HepG2 (cell line): Measurements from ENCODE around the gene BABAM2. TPM values are rescaled to one million over a fixed set of nuclear protein-coding genes. Genes with fewer than 3 reads are reported as not detected.

Experiments
- FOSL2 ChIP-seq: sonication (generic); formaldehyde crosslinking; IDR thresholded peaks from 2 replicates; pipeline ENCODE4 v1.4.0; 2020; ENCODE audit warnings: missing genetic modification reagents
- KLF12 ChIP-seq: sonication (generic); formaldehyde crosslinking; IDR thresholded peaks from 2 replicates; pipeline ENCODE4 v1.4.0; 2020; ENCODE audit warnings: missing genetic modification reagents, borderline replicate concordance
- SP5 ChIP-seq: IDR thresholded peaks from 2 replicates; pipeline ENCODE4 v1.6.1; 2016; ENCODE audit warnings: low read depth, borderline replicate concordance
- ZNF253 ChIP-seq: sonication (generic); formaldehyde crosslinking; IDR thresholded peaks from 2 replicates; pipeline ENCODE4 v1.8.0; 2022; ENCODE audit warnings: mild to moderate bottlenecking, missing genetic modification reagents, borderline replicate concordance
- ZNF749 ChIP-seq: sonication (generic); formaldehyde crosslinking; IDR thresholded peaks from 2 replicates; pipeline ENCODE4 v1.8.0; 2022; ENCODE audit warnings: mild to moderate bottlenecking, missing genetic modification reagents, moderate library complexity, borderline replicate concordance
- polyA plus RNA-seq, 8 experiments: library from polyadenylated mRNA; depleted of rRNA in 3 of 8; stranded (reverse) in 7 of 8; unstranded in 1 of 8; fragments of >200 nt; fragmentation: Illumina TruSeq in 4 of 8; extraction: Trizol in 4 of 8; gene quantifications; 2 replicates each; pipeline versions ENCODE4 v1.2.1 to v1.2.3, GENCODE V29; 2011 to 2016; ENCODE audit warnings: low read depth in 4 of 8, missing spikeins in 1 of 8, mixed read lengths in 1 of 8; ENCODE audit not compliant: insufficient read depth in 1 of 8
- total RNA-seq, 5 experiments: library from RNA; depleted of rRNA; stranded (reverse); fragments of >200 nt; fragmentation: Illumina TruSeq; extraction: Trizol; gene quantifications; 2 replicates each; pipeline ENCODE4 v1.2.3, GENCODE V29; 2016; ENCODE audit warnings: low read depth in 1 of 5
- TF ChIP-seq, protein P1 (sequence below): sonication (generic); formaldehyde crosslinking; IDR thresholded peaks from 2 replicates; pipeline ENCODE4 v1.4.0; 2020; ENCODE audit warnings: missing genetic modification reagents, borderline replicate concordance
- TF ChIP-seq, protein P2 (sequence below): sonication (generic); formaldehyde crosslinking; IDR thresholded peaks from 2 replicates; pipeline ENCODE4 v1.4.0; 2020; ENCODE audit warnings: missing genetic modification reagents
- TF ChIP-seq, protein P3 (sequence below): sonication (generic); formaldehyde crosslinking; IDR thresholded peaks from 2 replicates; pipeline ENCODE4 v1.5.0; 2020; ENCODE audit warnings: missing genetic modification reagents
- TF ChIP-seq, protein P4 (sequence below): sonication (generic); formaldehyde crosslinking; IDR thresholded peaks from 2 replicates; pipeline ENCODE4 v1.5.0; 2020; ENCODE audit warnings: missing genetic modification reagents, mild to moderate bottlenecking, borderline replicate concordance
- TF ChIP-seq, protein P5 (sequence below): sonication (generic); formaldehyde crosslinking; IDR thresholded peaks from 2 replicates; pipeline ENCODE4 v1.9.0; 2021; ENCODE audit warnings: mild to moderate bottlenecking, missing genetic modification reagents

Gene BABAM2
- total and polyA plus RNA-seq, 2 of the 13 experiments (the other 11 are each of a cell fraction or from before 2014, with no cell fraction given): 24.9 to 28.0 TPM

DNA sequence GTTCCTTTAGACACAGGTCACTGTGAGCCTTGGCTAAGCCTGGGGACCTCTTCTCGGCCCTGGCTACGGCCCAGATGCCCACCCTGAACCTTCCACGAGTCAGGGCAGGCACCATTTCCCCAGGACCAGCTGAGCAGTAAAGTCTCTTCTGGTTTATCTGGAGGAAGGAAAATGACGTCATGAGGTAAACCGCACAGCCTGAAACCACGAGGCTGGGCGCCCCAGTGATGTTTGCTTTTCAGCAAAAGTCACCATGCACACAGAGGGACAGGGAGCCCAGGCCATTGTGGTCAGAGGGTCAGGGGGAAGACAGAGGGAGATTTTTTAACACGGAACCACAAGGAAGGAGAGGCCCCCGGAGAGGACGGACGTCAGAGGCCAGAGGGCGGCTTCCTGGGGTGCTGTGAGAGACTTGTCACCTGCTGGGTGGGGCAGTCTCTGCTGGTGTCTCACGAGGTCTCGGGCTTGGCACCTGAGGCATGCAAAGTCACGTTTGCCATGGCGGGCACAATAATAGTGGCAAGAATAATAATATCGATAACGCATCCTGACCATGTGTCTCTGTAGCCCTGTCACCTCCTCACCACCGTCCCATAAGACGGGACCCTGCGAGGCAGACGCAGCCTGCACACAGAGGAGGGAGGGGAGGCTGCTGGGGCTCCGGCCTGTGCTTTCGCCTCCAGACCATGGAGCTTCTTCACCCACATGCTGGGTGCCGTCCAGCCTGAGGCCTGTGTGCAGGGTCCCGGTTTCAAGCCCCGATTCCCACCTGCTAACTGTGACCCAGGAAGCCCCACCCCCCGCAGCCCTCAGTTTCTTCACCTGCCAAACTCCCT is 468.9 kb downstream of the BABAM2 start (continued):
- TF ChIP-seq, protein P1, sequence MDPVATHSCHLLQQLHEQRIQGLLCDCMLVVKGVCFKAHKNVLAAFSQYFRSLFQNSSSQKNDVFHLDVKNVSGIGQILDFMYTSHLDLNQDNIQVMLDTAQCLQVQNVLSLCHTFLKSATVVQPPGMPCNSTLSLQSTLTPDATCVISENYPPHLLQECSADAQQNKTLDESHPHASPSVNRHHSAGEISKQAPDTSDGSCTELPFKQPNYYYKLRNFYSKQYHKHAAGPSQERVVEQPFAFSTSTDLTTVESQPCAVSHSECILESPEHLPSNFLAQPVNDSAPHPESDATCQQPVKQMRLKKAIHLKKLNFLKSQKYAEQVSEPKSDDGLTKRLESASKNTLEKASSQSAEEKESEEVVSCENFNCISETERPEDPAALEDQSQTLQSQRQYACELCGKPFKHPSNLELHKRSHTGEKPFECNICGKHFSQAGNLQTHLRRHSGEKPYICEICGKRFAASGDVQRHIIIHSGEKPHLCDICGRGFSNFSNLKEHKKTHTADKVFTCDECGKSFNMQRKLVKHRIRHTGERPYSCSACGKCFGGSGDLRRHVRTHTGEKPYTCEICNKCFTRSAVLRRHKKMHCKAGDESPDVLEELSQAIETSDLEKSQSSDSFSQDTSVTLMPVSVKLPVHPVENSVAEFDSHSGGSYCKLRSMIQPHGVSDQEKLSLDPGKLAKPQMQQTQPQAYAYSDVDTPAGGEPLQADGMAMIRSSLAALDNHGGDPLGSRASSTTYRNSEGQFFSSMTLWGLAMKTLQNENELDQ (CRISPR knock-in tag): no peak
- TF ChIP-seq, protein P2, sequence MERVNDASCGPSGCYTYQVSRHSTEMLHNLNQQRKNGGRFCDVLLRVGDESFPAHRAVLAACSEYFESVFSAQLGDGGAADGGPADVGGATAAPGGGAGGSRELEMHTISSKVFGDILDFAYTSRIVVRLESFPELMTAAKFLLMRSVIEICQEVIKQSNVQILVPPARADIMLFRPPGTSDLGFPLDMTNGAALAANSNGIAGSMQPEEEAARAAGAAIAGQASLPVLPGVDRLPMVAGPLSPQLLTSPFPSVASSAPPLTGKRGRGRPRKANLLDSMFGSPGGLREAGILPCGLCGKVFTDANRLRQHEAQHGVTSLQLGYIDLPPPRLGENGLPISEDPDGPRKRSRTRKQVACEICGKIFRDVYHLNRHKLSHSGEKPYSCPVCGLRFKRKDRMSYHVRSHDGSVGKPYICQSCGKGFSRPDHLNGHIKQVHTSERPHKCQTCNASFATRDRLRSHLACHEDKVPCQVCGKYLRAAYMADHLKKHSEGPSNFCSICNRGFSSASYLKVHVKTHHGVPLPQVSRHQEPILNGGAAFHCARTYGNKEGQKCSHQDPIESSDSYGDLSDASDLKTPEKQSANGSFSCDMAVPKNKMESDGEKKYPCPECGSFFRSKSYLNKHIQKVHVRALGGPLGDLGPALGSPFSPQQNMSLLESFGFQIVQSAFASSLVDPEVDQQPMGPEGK (CRISPR knock-in tag): no peak
- TF ChIP-seq KLF12: no peak
- TF ChIP-seq, protein P3, sequence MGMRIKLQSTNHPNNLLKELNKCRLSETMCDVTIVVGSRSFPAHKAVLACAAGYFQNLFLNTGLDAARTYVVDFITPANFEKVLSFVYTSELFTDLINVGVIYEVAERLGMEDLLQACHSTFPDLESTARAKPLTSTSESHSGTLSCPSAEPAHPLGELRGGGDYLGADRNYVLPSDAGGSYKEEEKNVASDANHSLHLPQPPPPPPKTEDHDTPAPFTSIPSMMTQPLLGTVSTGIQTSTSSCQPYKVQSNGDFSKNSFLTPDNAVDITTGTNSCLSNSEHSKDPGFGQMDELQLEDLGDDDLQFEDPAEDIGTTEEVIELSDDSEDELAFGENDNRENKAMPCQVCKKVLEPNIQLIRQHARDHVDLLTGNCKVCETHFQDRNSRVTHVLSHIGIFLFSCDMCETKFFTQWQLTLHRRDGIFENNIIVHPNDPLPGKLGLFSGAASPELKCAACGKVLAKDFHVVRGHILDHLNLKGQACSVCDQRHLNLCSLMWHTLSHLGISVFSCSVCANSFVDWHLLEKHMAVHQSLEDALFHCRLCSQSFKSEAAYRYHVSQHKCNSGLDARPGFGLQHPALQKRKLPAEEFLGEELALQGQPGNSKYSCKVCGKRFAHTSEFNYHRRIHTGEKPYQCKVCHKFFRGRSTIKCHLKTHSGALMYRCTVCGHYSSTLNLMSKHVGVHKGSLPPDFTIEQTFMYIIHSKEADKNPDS (CRISPR knock-in tag): no peak
- TF ChIP-seq, protein P4, sequence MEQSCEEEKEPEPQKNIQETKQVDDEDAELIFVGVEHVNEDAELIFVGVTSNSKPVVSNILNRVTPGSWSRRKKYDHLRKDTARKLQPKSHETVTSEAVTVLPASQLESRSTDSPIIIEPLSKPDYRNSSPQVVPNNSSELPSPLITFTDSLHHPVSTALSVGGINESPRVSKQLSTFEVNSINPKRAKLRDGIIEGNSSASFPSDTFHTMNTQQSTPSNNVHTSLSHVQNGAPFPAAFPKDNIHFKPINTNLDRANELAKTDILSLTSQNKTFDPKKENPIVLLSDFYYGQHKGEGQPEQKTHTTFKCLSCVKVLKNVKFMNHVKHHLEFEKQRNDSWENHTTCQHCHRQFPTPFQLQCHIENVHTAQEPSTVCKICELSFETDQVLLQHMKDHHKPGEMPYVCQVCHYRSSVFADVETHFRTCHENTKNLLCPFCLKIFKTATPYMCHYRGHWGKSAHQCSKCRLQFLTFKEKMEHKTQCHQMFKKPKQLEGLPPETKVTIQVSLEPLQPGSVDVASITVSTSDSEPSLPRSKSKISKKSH (CRISPR knock-in tag): no peak
- TF ChIP-seq SP5 (CRISPR knock-in tag): no peak
- no peak for TF ChIP-seq ZNF253 (CRISPR knock-in tag)
- TF ChIP-seq ZNF749 (CRISPR knock-in tag): no peak
- TF ChIP-seq, protein P5, sequence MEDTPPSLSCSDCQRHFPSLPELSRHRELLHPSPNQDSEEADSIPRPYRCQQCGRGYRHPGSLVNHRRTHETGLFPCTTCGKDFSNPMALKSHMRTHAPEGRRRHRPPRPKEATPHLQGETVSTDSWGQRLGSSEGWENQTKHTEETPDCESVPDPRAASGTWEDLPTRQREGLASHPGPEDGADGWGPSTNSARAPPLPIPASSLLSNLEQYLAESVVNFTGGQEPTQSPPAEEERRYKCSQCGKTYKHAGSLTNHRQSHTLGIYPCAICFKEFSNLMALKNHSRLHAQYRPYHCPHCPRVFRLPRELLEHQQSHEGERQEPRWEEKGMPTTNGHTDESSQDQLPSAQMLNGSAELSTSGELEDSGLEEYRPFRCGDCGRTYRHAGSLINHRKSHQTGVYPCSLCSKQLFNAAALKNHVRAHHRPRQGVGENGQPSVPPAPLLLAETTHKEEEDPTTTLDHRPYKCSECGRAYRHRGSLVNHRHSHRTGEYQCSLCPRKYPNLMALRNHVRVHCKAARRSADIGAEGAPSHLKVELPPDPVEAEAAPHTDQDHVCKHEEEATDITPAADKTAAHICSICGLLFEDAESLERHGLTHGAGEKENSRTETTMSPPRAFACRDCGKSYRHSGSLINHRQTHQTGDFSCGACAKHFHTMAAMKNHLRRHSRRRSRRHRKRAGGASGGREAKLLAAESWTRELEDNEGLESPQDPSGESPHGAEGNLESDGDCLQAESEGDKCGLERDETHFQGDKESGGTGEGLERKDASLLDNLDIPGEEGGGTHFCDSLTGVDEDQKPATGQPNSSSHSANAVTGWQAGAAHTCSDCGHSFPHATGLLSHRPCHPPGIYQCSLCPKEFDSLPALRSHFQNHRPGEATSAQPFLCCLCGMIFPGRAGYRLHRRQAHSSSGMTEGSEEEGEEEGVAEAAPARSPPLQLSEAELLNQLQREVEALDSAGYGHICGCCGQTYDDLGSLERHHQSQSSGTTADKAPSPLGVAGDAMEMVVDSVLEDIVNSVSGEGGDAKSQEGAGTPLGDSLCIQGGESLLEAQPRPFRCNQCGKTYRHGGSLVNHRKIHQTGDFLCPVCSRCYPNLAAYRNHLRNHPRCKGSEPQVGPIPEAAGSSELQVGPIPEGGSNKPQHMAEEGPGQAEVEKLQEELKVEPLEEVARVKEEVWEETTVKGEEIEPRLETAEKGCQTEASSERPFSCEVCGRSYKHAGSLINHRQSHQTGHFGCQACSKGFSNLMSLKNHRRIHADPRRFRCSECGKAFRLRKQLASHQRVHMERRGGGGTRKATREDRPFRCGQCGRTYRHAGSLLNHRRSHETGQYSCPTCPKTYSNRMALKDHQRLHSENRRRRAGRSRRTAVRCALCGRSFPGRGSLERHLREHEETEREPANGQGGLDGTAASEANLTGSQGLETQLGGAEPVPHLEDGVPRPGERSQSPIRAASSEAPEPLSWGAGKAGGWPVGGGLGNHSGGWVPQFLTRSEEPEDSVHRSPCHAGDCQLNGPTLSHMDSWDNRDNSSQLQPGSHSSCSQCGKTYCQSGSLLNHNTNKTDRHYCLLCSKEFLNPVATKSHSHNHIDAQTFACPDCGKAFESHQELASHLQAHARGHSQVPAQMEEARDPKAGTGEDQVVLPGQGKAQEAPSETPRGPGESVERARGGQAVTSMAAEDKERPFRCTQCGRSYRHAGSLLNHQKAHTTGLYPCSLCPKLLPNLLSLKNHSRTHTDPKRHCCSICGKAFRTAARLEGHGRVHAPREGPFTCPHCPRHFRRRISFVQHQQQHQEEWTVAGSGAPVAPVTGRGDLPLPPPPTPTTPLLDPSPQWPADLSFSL: no peak
- peak; percentile 63 for TF ChIP-seq FOSL2 (CRISPR knock-in tag)
